ENCODE data around the gene CIDEC. TPM values are rescaled to one million over a fixed set of nuclear protein-coding genes. Genes with fewer than 3 reads are reported as not detected.
A peak's percentile ranks its signal among the peaks of the same experiment; 100 is the strongest.

The CIDEC gene
- polyA plus RNA-seq, 3 donors = 0.08 TPM; not detected in 2

GRCh38 chr3:9862391-9863057, 17.5 kb downstream of the CIDEC start:
- H3K36me3 Mint-ChIP-seq = no peaks in the 10 kb centered on the region

GRCh38 chr3:9861626-9862130, 18.4 kb downstream of the CIDEC start:
- peak overlapping the region in 1 of 2 donors; percentile 81 for H3K4me3 Mint-ChIP-seq
- TF ChIP-seq CTCF (IDR thresholded peaks at IDR 0.05) = no peak
- no peaks in the 10 kb centered on the region for H3K36me3 Mint-ChIP-seq
- no peak overlapping the region for H3K4me3 ChIP-seq (replicated peaks in 1 of 3; ENCODE audit: low read depth in 2 of 3, low read length in 3 of 3)
- H3K27me3 ChIP-seq (ENCODE audit: control insufficient read depth in 2 of 2, insufficient read depth in 2 of 2, low read length in 2 of 2) = no peaks in the 10 kb centered on the region
- peaks cover 0 to 2% (median 0%) of the 10 kb centered on the region in 7 donors for H3K9me3 Mint-ChIP-seq
- no peak overlapping the region for H3K9ac ChIP-seq (ENCODE audit: insufficient read depth, low read length, poor library complexity, severe bottlenecking)
- H3K27me3 Mint-ChIP-seq (ENCODE audit: low read depth in 3 of 3) = peaks cover 2 to 6% (median 6%) of the 10 kb centered on the region in 3 donors
- no peaks in the 10 kb centered on the region for H3K79me2 ChIP-seq (ENCODE audit: insufficient read depth, low read length)
- no peak overlapping the region for H3K27ac ChIP-seq (ENCODE audit: low read depth in 1 of 2, low read length in 2 of 2)
- H4K20me1 ChIP-seq (ENCODE audit: insufficient read depth, low read length) = no peaks in the 10 kb centered on the region
- no peak overlapping the region for H3K4me2 ChIP-seq (replicated peaks; ENCODE audit: extremely low read depth, low read length, poor library complexity, severe bottlenecking)
- H3K9me3 ChIP-seq (replicated peaks in 1 of 2; ENCODE audit: control insufficient read depth in 1 of 2, insufficient read depth in 1 of 2, low read length in 2 of 2) = no peaks in the 10 kb centered on the region
- WGBS (ENCODE audit: insufficient coverage) = 79% methylated on average over 4 of the region's 5 CpGs
- intact Hi-C loops (cut with micrococcal nuclease) = no loop called here
- no peaks in the 10 kb centered on the region for H3K36me3 ChIP-seq (replicated peaks in 1 of 2; ENCODE audit: control insufficient read depth in 1 of 2, insufficient read depth in 2 of 2, low read length in 2 of 2)
- peaks cover 30 to 33% of the 10 kb centered on the region in 2 donors for H3K4me1 ChIP-seq (ENCODE audit: control insufficient read depth in 1 of 2, insufficient read depth in 2 of 2, low read length in 2 of 2)
- DNase-seq = no peak
- peaks cover 25% of the 10 kb centered on the region for H3K4me1 Mint-ChIP-seq
- peak overlapping the region in 1 of 7 donors; percentile 11 for H3K27ac Mint-ChIP-seq
- H2AFZ ChIP-seq (ENCODE audit: insufficient read depth, low read depth, low read length, poor library complexity, severe bottlenecking) = peak overlapping the region; percentile 91

More at GRCh38 chr3:9862391-9863057, 17.5 kb downstream of the CIDEC start:
- no peaks in the 10 kb centered on the region for H3K36me3 ChIP-seq (replicated peaks in 1 of 2; ENCODE audit: control insufficient read depth in 1 of 2, insufficient read depth in 2 of 2, low read length in 2 of 2)
- peak overlapping the region; percentile 91 for H2AFZ ChIP-seq (ENCODE audit: insufficient read depth, low read depth, low read length, poor library complexity, severe bottlenecking)
- no peaks in the 10 kb centered on the region for H4K20me1 ChIP-seq (ENCODE audit: insufficient read depth, low read length)
- no peaks in the 10 kb centered on the region for H3K9me3 ChIP-seq (replicated peaks in 1 of 2; ENCODE audit: control insufficient read depth in 1 of 2, insufficient read depth in 1 of 2, low read length in 2 of 2)
- peaks cover 0 to 2% (median 0%) of the 10 kb centered on the region in 7 donors for H3K9me3 Mint-ChIP-seq
- peak overlapping the region; percentile 83 for H3K4me2 ChIP-seq (replicated peaks; ENCODE audit: extremely low read depth, low read length, poor library complexity, severe bottlenecking)
- H3K27ac ChIP-seq (ENCODE audit: low read depth in 1 of 2, low read length in 2 of 2) = no peak overlapping the region
- H3K27me3 Mint-ChIP-seq (ENCODE audit: low read depth in 3 of 3) = peaks cover 2 to 6% (median 6%) of the 10 kb centered on the region in 3 donors
- peak overlapping the region in 1 of 7 donors; percentile 13 for H3K27ac Mint-ChIP-seq
- H3K4me1 Mint-ChIP-seq = peaks cover 25% of the 10 kb centered on the region
- peak overlapping the region; percentile 32 to 73 (median 42) for H3K4me3 ChIP-seq (replicated peaks in 1 of 3; ENCODE audit: low read depth in 2 of 3, low read length in 3 of 3)
- no peaks in the 10 kb centered on the region for H3K79me2 ChIP-seq (ENCODE audit: insufficient read depth, low read length)
- WGBS (ENCODE audit: insufficient coverage) = 15% methylated on average over 45 of the region's 45 CpGs
- H3K4me3 Mint-ChIP-seq = peak overlapping the region; percentile 59 to 81
- no peaks in the 10 kb centered on the region for H3K27me3 ChIP-seq (ENCODE audit: control insufficient read depth in 2 of 2, insufficient read depth in 2 of 2, low read length in 2 of 2)
- intact Hi-C loops (cut with micrococcal nuclease) = no loop called here
- peak overlapping the region; percentile 71 for H3K9ac ChIP-seq (ENCODE audit: insufficient read depth, low read length, poor library complexity, severe bottlenecking)
- TF ChIP-seq CTCF (IDR thresholded peaks at IDR 0.05) = peak; percentile 38
- H3K4me1 ChIP-seq (ENCODE audit: control insufficient read depth in 1 of 2, insufficient read depth in 2 of 2, low read length in 2 of 2) = peaks cover 30 to 33% of the 10 kb centered on the region in 2 donors
- DNase-seq = peak; percentile 32 to 38 (median 32)

Measured in CD14-positive monocyte (primary cell).